HFF-Myc (cell line): ENCODE data around the gene NFKBIZ.

ENCODE experiments used
- DNase-seq: peaks from one replicate; pipeline ENCODE4 v3.0.0-alpha.2; 2011; ENCODE audit warnings: low read depth; ENCODE audit errors: extremely low read depth
- H3K4me3 ChIP-seq: replicated peaks from 2 replicates; pipeline ENCODE4 v1.5.1; 2011; ENCODE audit warnings: low read depth, mild to moderate bottlenecking, control low read depth, low read length
- CTCF ChIP-seq: IDR thresholded peaks from 2 replicates; pipeline ENCODE4 v1.5.1; 2012; ENCODE audit warnings: mild to moderate bottlenecking, low read depth, low read length, control low read depth; ENCODE audit errors: missing control alignments

NFKBIZ gene

GRCh38 chr3:101842245-101842934, 6.9 kb upstream of the NFKBIZ start:
- no peak overlapping the region for H3K4me3 ChIP-seq
- TF ChIP-seq CTCF = no peak
- DNase-seq = no peak

GRCh38 chr3:101842935-101843330, 6.4 kb upstream of the NFKBIZ start:
- no peak for DNase-seq
- no peak overlapping the region for H3K4me3 ChIP-seq
- TF ChIP-seq CTCF = no peak

- no peak overlapping the region for H3K4me3 ChIP-seq
- DNase-seq = no peak
- TF ChIP-seq CTCF = no peak
These were observed 3.9 kb upstream of the NFKBIZ start for GRCh38 chr3:101845425-101845824.

GRCh38 chr3:101846709-101847108, 2.6 kb upstream of the NFKBIZ start:
- no peak for DNase-seq
- no peak for TF ChIP-seq CTCF

GRCh38 chr3:101847328-101847727, 2.0 kb upstream of the NFKBIZ start:
- TF ChIP-seq CTCF = no peak
- no peak overlapping the region for H3K4me3 ChIP-seq
- no peak for DNase-seq

More at GRCh38 chr3:101846709-101847108, 2.6 kb upstream of the NFKBIZ start:
- H3K4me3 ChIP-seq = no peak overlapping the region

- no peak for DNase-seq
- TF ChIP-seq CTCF = no peak
- no peak overlapping the region for H3K4me3 ChIP-seq
These were observed 988 bp upstream of the NFKBIZ start for GRCh38 chr3:101848326-101848725.
